ENCODE measurements around the gene CACNB4.

- TF ChIP-seq CTCF (IDR thresholded peaks at IDR 0.05) (no peak), POLR2AphosphoS5 (IDR thresholded peaks at IDR 0.05) (no peak), POLR2A (IDR thresholded peaks at IDR 0.05) (no peak)
These were observed 9.6 kb downstream of the CACNB4 start for GRCh38 chr2:152089238-152089637.

All from breast epithelium (tissue), 3 donors.